Fibroblast of the aortic adventitia (primary cell): Measurements from ENCODE around the gene RHO. TPM values are rescaled to one million over a fixed set of nuclear protein-coding genes. Genes with fewer than 3 reads are reported as not detected.
"Not testable (repeated sequence)": the region's sequence is repeated elsewhere in the genome, so short reads cannot be mapped to it uniquely, and the experiment has no call there.

ENCODE experiments used
- DNase-seq: peaks from one replicate; pipeline ENCODE4 v3.0.0-alpha.2; 2010; ENCODE audit warnings: low read depth
- H3K4me3 ChIP-seq: 2 replicates; pipeline ENCODE4 v1.5.1; 2011; ENCODE audit warnings: low read depth, mild to moderate bottlenecking, control low read depth, low read length, moderate library complexity
- total RNA-seq: library from RNA; depleted of rRNA; stranded (reverse); fragments of >200 nt; gene quantifications from 2 replicates; pipeline ENCODE4 v1.2.3, GENCODE V29; 2012; ENCODE audit warnings: low replicate concordance
- TF ChIP-seq, protein P1 (sequence below): IDR thresholded peaks from 2 replicates; pipeline ENCODE4 v1.5.1; 2011; ENCODE audit warnings: mild to moderate bottlenecking, low read length, control low read depth, inconsistent platforms; ENCODE audit not compliant: insufficient read depth

RHO gene
- total RNA-seq, 1 donor = not detected

- TF ChIP-seq, protein P1, sequence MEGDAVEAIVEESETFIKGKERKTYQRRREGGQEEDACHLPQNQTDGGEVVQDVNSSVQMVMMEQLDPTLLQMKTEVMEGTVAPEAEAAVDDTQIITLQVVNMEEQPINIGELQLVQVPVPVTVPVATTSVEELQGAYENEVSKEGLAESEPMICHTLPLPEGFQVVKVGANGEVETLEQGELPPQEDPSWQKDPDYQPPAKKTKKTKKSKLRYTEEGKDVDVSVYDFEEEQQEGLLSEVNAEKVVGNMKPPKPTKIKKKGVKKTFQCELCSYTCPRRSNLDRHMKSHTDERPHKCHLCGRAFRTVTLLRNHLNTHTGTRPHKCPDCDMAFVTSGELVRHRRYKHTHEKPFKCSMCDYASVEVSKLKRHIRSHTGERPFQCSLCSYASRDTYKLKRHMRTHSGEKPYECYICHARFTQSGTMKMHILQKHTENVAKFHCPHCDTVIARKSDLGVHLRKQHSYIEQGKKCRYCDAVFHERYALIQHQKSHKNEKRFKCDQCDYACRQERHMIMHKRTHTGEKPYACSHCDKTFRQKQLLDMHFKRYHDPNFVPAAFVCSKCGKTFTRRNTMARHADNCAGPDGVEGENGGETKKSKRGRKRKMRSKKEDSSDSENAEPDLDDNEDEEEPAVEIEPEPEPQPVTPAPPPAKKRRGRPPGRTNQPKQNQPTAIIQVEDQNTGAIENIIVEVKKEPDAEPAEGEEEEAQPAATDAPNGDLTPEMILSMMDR = no peak
- DNase-seq = no peak
- no peak overlapping the region for H3K4me3 ChIP-seq
Observed at GRCh38 chr3:129539206-129539605, 10.8 kb downstream of the RHO start.

- no peak overlapping the region for H3K4me3 ChIP-seq
- DNase-seq = no peak
- TF ChIP-seq, protein P1 = no peak
Observed at GRCh38 chr3:129540776-129541516, 12.5 kb downstream of the RHO start.

- H3K4me3 ChIP-seq = no peak overlapping the region
- DNase-seq = no peak
- TF ChIP-seq, protein P1 = no peak
Observed at GRCh38 chr3:129542747-129543146, 14.3 kb downstream of the RHO start.

DNA sequence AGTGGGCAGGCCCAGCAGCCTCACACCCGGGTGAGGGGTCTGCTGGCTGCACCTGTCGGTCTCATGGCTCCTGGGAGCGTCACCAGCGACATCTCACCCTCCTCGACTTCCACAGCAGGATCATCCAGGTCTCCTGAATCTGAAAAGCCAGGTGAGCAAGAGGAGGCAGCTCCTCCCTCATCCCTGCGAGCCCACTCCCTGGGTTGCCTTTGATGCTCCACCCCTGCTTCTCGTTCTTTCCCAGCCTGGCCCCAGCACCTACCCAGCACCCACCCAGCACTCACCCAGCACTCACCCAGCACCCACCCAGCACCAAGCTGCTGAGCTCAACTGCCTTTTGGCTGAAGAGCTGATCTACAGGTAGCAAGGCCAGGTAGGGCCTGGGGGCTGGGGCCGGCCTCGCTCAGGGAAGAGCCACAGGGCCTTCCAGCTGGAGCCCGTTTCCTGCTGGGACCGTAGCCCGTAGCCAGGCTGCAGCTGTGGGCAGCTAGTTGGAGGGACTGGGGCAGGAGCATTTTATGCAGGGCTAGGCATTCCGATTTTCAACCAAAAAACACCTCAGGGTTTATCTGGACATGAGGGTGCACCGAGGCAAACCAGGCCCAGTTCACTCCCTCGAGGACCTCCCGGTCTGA, 14.8 kb downstream of the RHO start, which contains the start of gene H1-8:
Gene H1-8 (plus strand): TSS at position 20 of the 635 bp plus-strand sequence. CDS start 44 bp downstream, at position 64.
- no peak for DNase-seq
- TF ChIP-seq, protein P1 = no peak
- no peak within 1 kb of the TSS for H3K4me3 ChIP-seq

DNA sequence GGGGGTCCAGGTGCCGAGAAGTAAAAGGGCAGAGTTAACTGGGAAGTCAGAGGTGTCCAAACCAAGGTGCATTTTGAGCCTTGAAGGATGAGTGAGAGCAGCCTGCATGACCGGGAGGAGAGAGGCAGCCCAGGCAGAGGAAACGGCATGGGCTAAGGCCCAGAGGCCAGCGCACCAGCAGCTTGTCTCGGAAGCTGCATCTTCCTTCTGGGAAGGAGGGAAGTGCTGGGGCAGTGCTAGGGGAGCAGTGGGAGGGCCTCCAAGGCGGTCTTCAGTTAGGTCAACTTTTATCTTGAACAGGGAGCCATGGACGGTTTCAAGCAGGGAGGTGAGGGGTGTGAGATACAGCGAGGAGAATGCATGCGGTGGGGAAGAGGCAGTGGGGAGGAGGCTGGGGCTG, 15.6 kb downstream of the RHO start:
- TF ChIP-seq, protein P1 = no peak
- no peak overlapping the region for H3K4me3 ChIP-seq

GRCh38 chr3:129545951-129546350, 17.5 kb downstream of the RHO start:
- DNase-seq, H3K4me3 ChIP-seq: not testable (repeated sequence)

More for the DNA sequence above, 15.6 kb downstream of the RHO start:
- no peak for DNase-seq

DNA sequence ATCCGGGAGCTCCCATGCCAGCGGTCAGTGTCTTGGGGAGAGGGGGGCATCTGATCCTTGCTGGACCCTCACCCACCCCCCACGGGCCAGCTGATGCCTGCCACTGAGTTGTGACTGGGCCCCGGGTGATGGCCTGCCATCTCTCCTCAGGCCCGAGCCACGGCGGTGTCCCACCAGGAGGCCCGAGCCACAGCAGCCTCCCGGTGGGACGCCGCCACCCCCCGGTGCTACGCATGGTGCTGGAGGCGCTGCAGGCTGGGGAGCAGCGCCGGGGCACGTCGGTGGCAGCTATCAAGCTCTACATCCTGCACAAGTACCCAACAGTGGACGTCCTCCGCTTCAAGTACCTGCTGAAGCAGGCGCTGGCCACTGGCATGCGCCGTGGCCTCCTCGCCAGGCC, 18.8 kb downstream of the RHO start:
- TF ChIP-seq, protein P1 = no peak

More for the DNA sequence above, 18.8 kb downstream of the RHO start:
- no peak overlapping the region for H3K4me3 ChIP-seq
- DNase-seq = no peak
